Mesenchymal stem cell (in vitro differentiated cells and primary cell): ENCODE data around the gene FAM163A.

Experiments used
- DNase-seq: peaks from one replicate; pipeline ENCODE4 v3.0.0-alpha.2; 2013
- H2AFZ ChIP-seq: one replicate; pipeline ENCODE4 v1.6.1; 2013; ENCODE audit warnings: low read depth, mild to moderate bottlenecking, control low read depth, inconsistent platforms, low read length, moderate library complexity
- H2AK5ac ChIP-seq: 2 replicates; pipeline ENCODE4 v1.6.1; 2013; ENCODE audit warnings: low read length, moderate library complexity, mild to moderate bottlenecking, inconsistent platforms; ENCODE audit not compliant: severe bottlenecking
- H2BK120ac ChIP-seq: one replicate; pipeline ENCODE4 v1.6.1; 2013; ENCODE audit warnings: low read depth, mild to moderate bottlenecking, inconsistent platforms, low read length, moderate library complexity
- H2BK12ac ChIP-seq, 2 experiments: one replicate each; pipeline ENCODE4 v1.6.1; 2013; ENCODE audit warnings: inconsistent platforms in 2 of 2, low read length in 2 of 2, mild to moderate bottlenecking in 2 of 2, moderate library complexity in 2 of 2, control low read depth in 1 of 2
- H2BK15ac ChIP-seq: one replicate; pipeline ENCODE4 v1.6.1; 2013; ENCODE audit warnings: mild to moderate bottlenecking, low read depth, inconsistent platforms; ENCODE audit not compliant: poor library complexity, severe bottlenecking
- H2BK5ac ChIP-seq: 2 replicates; pipeline ENCODE4 v1.6.1; 2013; ENCODE audit warnings: low read depth, mild to moderate bottlenecking, low read length, control low read depth, inconsistent platforms; ENCODE audit not compliant: poor library complexity, severe bottlenecking
- H3K14ac ChIP-seq, 2 experiments: one replicate each; pipeline ENCODE4 v1.6.1; 2013; ENCODE audit warnings: inconsistent platforms in 2 of 2, low read length in 2 of 2, control low read depth in 1 of 2, mild to moderate bottlenecking in 1 of 2, moderate library complexity in 1 of 2
- H3K18ac ChIP-seq, 2 experiments: one replicate each; pipeline ENCODE4 v1.6.1; 2013; ENCODE audit warnings: inconsistent platforms in 2 of 2, low read length in 2 of 2, control low read depth in 1 of 2, low read depth in 1 of 2, mild to moderate bottlenecking in 1 of 2
- H3K23ac ChIP-seq, 2 experiments: one replicate each; pipeline ENCODE4 v1.6.1; 2013; ENCODE audit warnings: inconsistent platforms in 2 of 2, low read length in 2 of 2, mild to moderate bottlenecking in 2 of 2, moderate library complexity in 2 of 2, control low read depth in 1 of 2
- H3K27ac ChIP-seq: 2 replicates; pipeline ENCODE4 v1.5.1; 2013; ENCODE audit warnings: mild to moderate bottlenecking, moderate library complexity, low read length, control low read depth, inconsistent platforms; ENCODE audit not compliant: poor library complexity, severe bottlenecking
- H3K27me3 ChIP-seq, 2 experiments: 2 replicates each; pipeline versions ENCODE4 v1.6.1 to v1.7.0; 2013; ENCODE audit warnings: low read length in 2 of 2, mild to moderate bottlenecking in 2 of 2, moderate library complexity in 2 of 2, control low read depth in 1 of 2, inconsistent platforms in 1 of 2; ENCODE audit not compliant: control insufficient read depth in 1 of 2, insufficient read depth in 1 of 2
- H3K36me3 ChIP-seq, 2 experiments: 2 replicates each; pipeline versions ENCODE4 v1.6.1 to v1.7.0; 2013; ENCODE audit warnings: low read length in 2 of 2, control low read depth in 1 of 2, inconsistent platforms in 1 of 2, low read depth in 1 of 2, mild to moderate bottlenecking in 1 of 2; ENCODE audit not compliant: insufficient read depth in 2 of 2, control insufficient read depth in 1 of 2
- H3K4ac ChIP-seq, 2 experiments: one replicate each; pipeline ENCODE4 v1.6.1; 2013; ENCODE audit warnings: inconsistent platforms in 2 of 2, low read length in 2 of 2, mild to moderate bottlenecking in 2 of 2, moderate library complexity in 2 of 2, control low read depth in 1 of 2, low read depth in 1 of 2
- H3K4me1 ChIP-seq: 2 replicates; pipeline ENCODE4 v1.6.1; 2013; ENCODE audit warnings: low read depth, low read length, control low read depth; ENCODE audit not compliant: control insufficient read depth, insufficient read depth
- H3K4me2 ChIP-seq: 2 replicates; pipeline ENCODE4 v1.6.1; 2013; ENCODE audit warnings: low read length, mild to moderate bottlenecking, inconsistent platforms; ENCODE audit not compliant: poor library complexity, severe bottlenecking
- H3K4me3 ChIP-seq, 2 experiments: 2 replicates each; pipeline versions ENCODE4 v1.5.1 to v1.7.0; 2013; ENCODE audit warnings: low read length in 2 of 2, mild to moderate bottlenecking in 2 of 2, control low read depth in 1 of 2, low read depth in 1 of 2; ENCODE audit not compliant: insufficient read depth in 1 of 2
- H3K79me1 ChIP-seq: replicated peaks from 2 replicates; pipeline ENCODE4 v1.6.1; 2013; ENCODE audit warnings: mild to moderate bottlenecking, control low read depth, low read length, inconsistent platforms; ENCODE audit not compliant: poor library complexity, severe bottlenecking
- H3K9ac ChIP-seq: 2 replicates; pipeline ENCODE4 v1.7.0; 2013; ENCODE audit warnings: mild to moderate bottlenecking, low read length, moderate library complexity
- H3K9me3 ChIP-seq: 2 replicates; pipeline ENCODE4 v1.7.0; 2013; ENCODE audit warnings: mild to moderate bottlenecking, low read length; ENCODE audit not compliant: control insufficient read depth
- H4K8ac ChIP-seq: one replicate; pipeline ENCODE4 v1.6.1; 2013; ENCODE audit warnings: inconsistent platforms, mild to moderate bottlenecking, low read length, moderate library complexity
- H4K91ac ChIP-seq: one replicate; pipeline ENCODE4 v1.6.1; 2013; ENCODE audit warnings: mild to moderate bottlenecking, low read length, inconsistent platforms
- WGBS: methylation state at CpG from one replicate; pipeline ENCODE4 v1.1.7; 2013; ENCODE audit warnings: mixed read lengths; 5-methylcytosine and 5-hydroxymethylcytosine counted together

The FAM163A gene

DNA sequence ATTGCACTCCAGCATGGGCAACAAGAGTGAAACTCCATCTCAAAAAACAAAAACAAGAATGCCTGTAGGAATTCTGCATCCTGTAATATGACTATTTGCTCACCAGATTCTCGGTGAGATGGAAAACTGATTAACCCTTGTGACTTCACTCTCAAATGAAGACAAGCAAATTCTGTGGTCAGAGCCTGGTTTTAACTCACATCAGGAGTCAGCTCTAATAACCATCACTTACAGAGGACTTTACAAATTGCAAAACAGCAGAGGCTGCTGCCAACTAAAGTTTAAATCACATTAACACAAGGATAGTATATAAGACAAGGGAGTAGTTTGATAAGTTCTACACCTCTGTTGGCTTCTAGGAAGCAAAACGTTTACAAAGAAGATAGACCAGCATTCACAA is 35.7 kb upstream of the FAM163A start:
- H3K79me1 ChIP-seq = no peaks in the 10 kb centered on the region
- no peak overlapping the region for H3K14ac ChIP-seq
- no peak overlapping the region for H4K91ac ChIP-seq
- H3K18ac ChIP-seq = no peak overlapping the region
- H3K27ac ChIP-seq = no peak overlapping the region
- H2BK5ac ChIP-seq = no peak overlapping the region
- no peak overlapping the region for H2AFZ ChIP-seq
- H4K8ac ChIP-seq = no peak overlapping the region
- H3K4me3 ChIP-seq = no peak overlapping the region
- no peak overlapping the region for H3K23ac ChIP-seq
- no peak overlapping the region for H3K9ac ChIP-seq
- no peak overlapping the region for H2BK15ac ChIP-seq
- H3K4me1 ChIP-seq = no peaks in the 10 kb centered on the region
- no peak overlapping the region for H2AK5ac ChIP-seq
- no peak overlapping the region for H2BK120ac ChIP-seq
- H3K4me2 ChIP-seq = no peak overlapping the region
- H3K9me3 ChIP-seq = peaks cover 3% of the 10 kb centered on the region
- H3K27me3 ChIP-seq = peaks cover 8 to 13% of the 10 kb centered on the region in 2 experiments
- DNase-seq = no peak
- no peak overlapping the region for H3K4ac ChIP-seq
- WGBS = 61% methylated on average over 2 of the region's 2 CpGs
- no peak overlapping the region for H2BK12ac ChIP-seq
- H3K36me3 ChIP-seq = no peaks in the 10 kb centered on the region

DNA sequence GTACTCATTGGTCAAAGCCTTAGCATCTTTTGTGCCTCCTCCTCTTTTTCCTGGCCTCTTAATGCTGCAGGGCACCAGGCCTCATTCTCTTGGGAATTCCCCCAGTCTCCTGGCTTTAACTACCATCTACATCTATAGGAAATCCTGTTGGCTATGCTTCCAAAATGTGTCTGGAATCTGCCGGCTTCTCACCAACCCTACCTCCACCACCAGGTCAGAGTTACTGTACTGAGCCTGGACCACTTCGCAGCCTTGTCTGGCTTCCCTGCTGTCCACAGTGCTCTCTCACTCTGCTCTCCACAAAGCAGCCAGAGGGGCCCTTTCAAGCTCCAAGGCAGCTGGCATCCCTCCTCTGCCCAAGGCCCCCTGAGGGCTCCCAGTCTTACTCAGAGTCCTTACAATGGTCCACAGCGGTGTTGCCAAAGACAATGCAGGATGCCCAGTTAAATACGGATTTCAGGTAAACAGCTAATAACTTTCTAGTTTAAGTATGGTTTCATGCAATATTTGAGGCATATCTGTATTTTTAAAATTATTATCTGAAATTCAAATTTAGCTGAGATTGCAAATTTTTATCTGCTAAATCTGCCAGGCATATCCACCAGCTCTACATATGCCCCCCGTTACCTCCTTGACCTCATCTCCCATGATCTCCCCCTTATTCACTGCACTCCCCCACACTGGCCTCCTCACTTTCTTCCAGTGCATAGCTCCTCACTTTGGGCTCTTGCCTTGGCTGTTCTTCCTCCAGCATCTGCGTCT is 34.5 kb upstream of the FAM163A start:
- peaks cover 10% of the 10 kb centered on the region for H3K9me3 ChIP-seq
- no peak overlapping the region for H3K4me3 ChIP-seq
- no peak overlapping the region for H2BK12ac ChIP-seq
- H3K36me3 ChIP-seq = no peaks in the 10 kb centered on the region
- H2AK5ac ChIP-seq = no peak overlapping the region
- H3K4me1 ChIP-seq = no peaks in the 10 kb centered on the region
- H2AFZ ChIP-seq = no peak overlapping the region
- no peak overlapping the region for H2BK5ac ChIP-seq
- H3K27me3 ChIP-seq = peaks cover 8% of the 10 kb centered on the region in 2 experiments
- no peak overlapping the region for H2BK120ac ChIP-seq
- WGBS = 88% methylated on average over 4 of the region's 6 CpGs
- no peak for DNase-seq
- H2BK15ac ChIP-seq = no peak overlapping the region
- no peak overlapping the region for H3K4me2 ChIP-seq
- no peak overlapping the region for H3K18ac ChIP-seq
- no peak overlapping the region for H3K14ac ChIP-seq
- no peak overlapping the region for H3K23ac ChIP-seq
- no peaks in the 10 kb centered on the region for H3K79me1 ChIP-seq
- H3K27ac ChIP-seq = no peak overlapping the region
- no peak overlapping the region for H4K8ac ChIP-seq
- no peak overlapping the region for H3K4ac ChIP-seq
- no peak overlapping the region for H4K91ac ChIP-seq
- H3K9ac ChIP-seq = no peak overlapping the region

DNA sequence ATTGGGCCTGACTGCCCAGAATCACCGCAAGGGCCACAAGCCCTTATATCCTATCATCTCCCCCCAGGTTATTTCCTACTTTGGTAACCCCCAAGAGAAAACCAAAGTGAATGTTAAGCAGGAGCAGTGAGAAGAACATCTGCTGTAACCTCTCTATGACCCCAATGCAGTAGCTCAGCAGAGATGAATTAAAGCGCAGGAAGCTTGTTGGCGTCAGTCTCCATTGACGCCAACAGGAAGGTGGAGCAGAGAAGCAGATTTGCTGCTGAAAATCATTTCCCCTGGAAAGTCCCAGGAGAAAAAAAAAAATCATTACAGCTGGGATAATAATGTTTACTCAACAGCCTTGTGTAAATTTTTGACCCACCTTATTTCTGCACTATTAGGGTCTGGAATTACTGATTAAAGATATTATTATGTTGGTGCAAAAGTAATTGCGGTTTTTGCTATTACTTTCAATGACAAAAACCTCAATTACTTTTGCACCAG is 33.2 kb upstream of the FAM163A start:
- Histone ChIP-seq H3K79me1 (no peaks in the 10 kb centered on the region), H3K9me3 (peaks cover 19% of the 10 kb centered on the region), H3K9ac (no peak overlapping the region), H3K27ac (no peak overlapping the region), H2BK120ac (no peak overlapping the region), H3K4ac (no peak overlapping the region), H2AK5ac (no peak overlapping the region), H3K4me1 (no peaks in the 10 kb centered on the region), H4K8ac (no peak overlapping the region), H4K91ac (no peak overlapping the region), H3K14ac (no peak overlapping the region), H2BK5ac (no peak overlapping the region), H3K18ac (no peak overlapping the region), H2BK15ac (no peak overlapping the region), H3K23ac (no peak overlapping the region), H3K4me3 (no peak overlapping the region), H3K36me3 (no peaks in the 10 kb centered on the region), H3K4me2 (no peak overlapping the region), H2BK12ac (no peak overlapping the region), H3K27me3 (peaks cover 5 to 7% of the 10 kb centered on the region in 2 experiments), H2AFZ (no peak overlapping the region)
- no peak for DNase-seq
- WGBS = 81% methylated on average over 3 of the region's 5 CpGs

DNA sequence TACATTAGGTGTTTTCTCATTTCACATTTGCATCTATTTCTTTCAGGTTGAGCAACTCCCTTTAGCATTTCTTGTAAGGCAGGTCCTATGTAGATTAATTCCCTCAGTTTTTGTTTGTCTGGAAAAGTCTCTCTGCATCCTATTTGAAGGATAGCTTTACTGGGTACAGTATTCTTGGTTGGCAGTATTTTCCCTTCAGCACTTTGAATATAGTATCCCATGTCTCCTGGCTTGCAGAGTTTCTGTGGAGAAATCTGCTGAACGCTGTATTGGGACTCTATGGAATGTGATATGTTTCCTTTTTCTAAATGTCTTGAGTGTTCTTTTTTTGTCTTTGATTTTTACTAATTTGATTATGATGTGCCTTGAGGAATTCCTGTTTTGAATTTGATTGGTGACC is 28.9 kb upstream of the FAM163A start:
- H2BK12ac ChIP-seq = no peak overlapping the region
- no peak overlapping the region for H3K27ac ChIP-seq
- H3K14ac ChIP-seq = no peak overlapping the region
- H3K9ac ChIP-seq = no peak overlapping the region
- H3K27me3 ChIP-seq = no peaks in the 10 kb centered on the region
- no peak overlapping the region for H3K4me2 ChIP-seq
- no peak overlapping the region for H4K8ac ChIP-seq
- peaks cover 57% of the 10 kb centered on the region for H3K9me3 ChIP-seq
- no peak overlapping the region for H2BK15ac ChIP-seq
- H2AFZ ChIP-seq = no peak overlapping the region
- H3K4me3 ChIP-seq = no peak overlapping the region
- H3K18ac ChIP-seq = no peak overlapping the region
- no peaks in the 10 kb centered on the region for H3K36me3 ChIP-seq
- no peak for DNase-seq
- no peaks in the 10 kb centered on the region for H3K4me1 ChIP-seq
- no peak overlapping the region for H3K23ac ChIP-seq
- no peak overlapping the region for H3K4ac ChIP-seq
- H2BK5ac ChIP-seq = no peak overlapping the region
- 77% methylated on average over 1 of the region's 1 CpG for WGBS
- no peak overlapping the region for H4K91ac ChIP-seq
- no peak overlapping the region for H2AK5ac ChIP-seq
- H3K79me1 ChIP-seq = no peaks in the 10 kb centered on the region
- H2BK120ac ChIP-seq = no peak overlapping the region
